K562 (cell line): ENCODE results near the gene SPEG.

Experiments
- GATAD2A ChIP-seq: fragments of 450-650 bp; IDR thresholded peaks from 2 replicates; pipeline ENCODE4 v1.6.1; 2017
- HDGF ChIP-seq: fragments of 450-650 bp; IDR thresholded peaks from 2 replicates; pipeline ENCODE4 v1.6.1; 2016
- NBN ChIP-seq: fragments of 450-650 bp; IDR thresholded peaks from 2 replicates; pipeline ENCODE4 v1.6.1; 2016; ENCODE audit warnings: low read depth, mild to moderate bottlenecking
- ZFX ChIP-seq: sonication (generic); formaldehyde crosslinking; IDR thresholded peaks from 2 replicates; pipeline ENCODE4 v1.8.0; 2022; ENCODE audit warnings: mild to moderate bottlenecking, missing genetic modification reagents, moderate library complexity
- TF ChIP-seq, protein P1 (sequence below): sonication (generic); formaldehyde crosslinking; IDR thresholded peaks from 2 replicates; pipeline ENCODE4 v1.8.0; 2023; ENCODE audit warnings: missing genetic modification reagents, mild to moderate bottlenecking, borderline replicate concordance

- no peak for TF ChIP-seq GATAD2A
- TF ChIP-seq, protein P1, sequence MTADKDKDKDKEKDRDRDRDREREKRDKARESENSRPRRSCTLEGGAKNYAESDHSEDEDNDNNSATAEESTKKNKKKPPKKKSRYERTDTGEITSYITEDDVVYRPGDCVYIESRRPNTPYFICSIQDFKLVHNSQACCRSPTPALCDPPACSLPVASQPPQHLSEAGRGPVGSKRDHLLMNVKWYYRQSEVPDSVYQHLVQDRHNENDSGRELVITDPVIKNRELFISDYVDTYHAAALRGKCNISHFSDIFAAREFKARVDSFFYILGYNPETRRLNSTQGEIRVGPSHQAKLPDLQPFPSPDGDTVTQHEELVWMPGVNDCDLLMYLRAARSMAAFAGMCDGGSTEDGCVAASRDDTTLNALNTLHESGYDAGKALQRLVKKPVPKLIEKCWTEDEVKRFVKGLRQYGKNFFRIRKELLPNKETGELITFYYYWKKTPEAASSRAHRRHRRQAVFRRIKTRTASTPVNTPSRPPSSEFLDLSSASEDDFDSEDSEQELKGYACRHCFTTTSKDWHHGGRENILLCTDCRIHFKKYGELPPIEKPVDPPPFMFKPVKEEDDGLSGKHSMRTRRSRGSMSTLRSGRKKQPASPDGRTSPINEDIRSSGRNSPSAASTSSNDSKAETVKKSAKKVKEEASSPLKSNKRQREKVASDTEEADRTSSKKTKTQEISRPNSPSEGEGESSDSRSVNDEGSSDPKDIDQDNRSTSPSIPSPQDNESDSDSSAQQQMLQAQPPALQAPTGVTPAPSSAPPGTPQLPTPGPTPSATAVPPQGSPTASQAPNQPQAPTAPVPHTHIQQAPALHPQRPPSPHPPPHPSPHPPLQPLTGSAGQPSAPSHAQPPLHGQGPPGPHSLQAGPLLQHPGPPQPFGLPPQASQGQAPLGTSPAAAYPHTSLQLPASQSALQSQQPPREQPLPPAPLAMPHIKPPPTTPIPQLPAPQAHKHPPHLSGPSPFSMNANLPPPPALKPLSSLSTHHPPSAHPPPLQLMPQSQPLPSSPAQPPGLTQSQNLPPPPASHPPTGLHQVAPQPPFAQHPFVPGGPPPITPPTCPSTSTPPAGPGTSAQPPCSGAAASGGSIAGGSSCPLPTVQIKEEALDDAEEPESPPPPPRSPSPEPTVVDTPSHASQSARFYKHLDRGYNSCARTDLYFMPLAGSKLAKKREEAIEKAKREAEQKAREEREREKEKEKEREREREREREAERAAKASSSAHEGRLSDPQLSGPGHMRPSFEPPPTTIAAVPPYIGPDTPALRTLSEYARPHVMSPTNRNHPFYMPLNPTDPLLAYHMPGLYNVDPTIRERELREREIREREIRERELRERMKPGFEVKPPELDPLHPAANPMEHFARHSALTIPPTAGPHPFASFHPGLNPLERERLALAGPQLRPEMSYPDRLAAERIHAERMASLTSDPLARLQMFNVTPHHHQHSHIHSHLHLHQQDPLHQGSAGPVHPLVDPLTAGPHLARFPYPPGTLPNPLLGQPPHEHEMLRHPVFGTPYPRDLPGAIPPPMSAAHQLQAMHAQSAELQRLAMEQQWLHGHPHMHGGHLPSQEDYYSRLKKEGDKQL: no peak
- TF ChIP-seq ZFX (CRISPR knock-in tag): no peak
- TF ChIP-seq HDGF: no peak
- no peak for TF ChIP-seq NBN
Observed at GRCh38 chr2:219406861-219407230, 27.8 kb upstream of the SPEG start.
